Prostate gland (tissue), 2 donors: ENCODE measurements around the gene TOMM40L.

Experiments
- POLR2A ChIP-seq: fragments of 450-650 bp; IDR thresholded peaks from one replicate; pipeline ENCODE4 v1.6.1; 2016; ENCODE audit warnings: antibody characterized with exemption, mild to moderate bottlenecking
- TF ChIP-seq, protein P1 (sequence below), 4 experiments: fragments of 200-600 bp in 2 of 4; fragments of 450-650 bp in 2 of 4; sonication (generic) in 2 of 4; IDR thresholded peaks; 1 replicate in 3 of 4; 2 replicates in 1 of 4; pipeline ENCODE4 v1.5.1; 2016 to 2019; ENCODE audit warnings: antibody characterized with exemption in 4 of 4, mild to moderate bottlenecking in 2 of 4, moderate library complexity in 2 of 4

DNA sequence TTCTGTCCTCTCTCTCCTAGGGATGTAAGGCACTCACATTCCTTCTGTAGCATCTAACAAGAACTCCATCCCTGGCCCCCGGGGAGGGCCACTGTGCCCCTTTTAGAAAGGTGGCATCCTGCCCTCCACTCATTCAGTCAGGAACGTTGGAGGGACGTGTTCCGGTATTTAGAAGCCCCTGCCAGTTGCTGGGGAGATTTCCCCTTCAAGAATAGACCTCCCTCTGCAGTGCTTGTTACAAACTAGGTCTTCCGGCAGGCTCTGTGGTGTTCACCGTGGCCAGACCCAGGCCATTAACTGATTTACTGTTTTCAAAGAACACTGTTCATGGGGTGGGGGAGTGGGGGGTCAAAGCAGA is 33.5 kb downstream of the TOMM40L start:
- TF ChIP-seq, protein P1, sequence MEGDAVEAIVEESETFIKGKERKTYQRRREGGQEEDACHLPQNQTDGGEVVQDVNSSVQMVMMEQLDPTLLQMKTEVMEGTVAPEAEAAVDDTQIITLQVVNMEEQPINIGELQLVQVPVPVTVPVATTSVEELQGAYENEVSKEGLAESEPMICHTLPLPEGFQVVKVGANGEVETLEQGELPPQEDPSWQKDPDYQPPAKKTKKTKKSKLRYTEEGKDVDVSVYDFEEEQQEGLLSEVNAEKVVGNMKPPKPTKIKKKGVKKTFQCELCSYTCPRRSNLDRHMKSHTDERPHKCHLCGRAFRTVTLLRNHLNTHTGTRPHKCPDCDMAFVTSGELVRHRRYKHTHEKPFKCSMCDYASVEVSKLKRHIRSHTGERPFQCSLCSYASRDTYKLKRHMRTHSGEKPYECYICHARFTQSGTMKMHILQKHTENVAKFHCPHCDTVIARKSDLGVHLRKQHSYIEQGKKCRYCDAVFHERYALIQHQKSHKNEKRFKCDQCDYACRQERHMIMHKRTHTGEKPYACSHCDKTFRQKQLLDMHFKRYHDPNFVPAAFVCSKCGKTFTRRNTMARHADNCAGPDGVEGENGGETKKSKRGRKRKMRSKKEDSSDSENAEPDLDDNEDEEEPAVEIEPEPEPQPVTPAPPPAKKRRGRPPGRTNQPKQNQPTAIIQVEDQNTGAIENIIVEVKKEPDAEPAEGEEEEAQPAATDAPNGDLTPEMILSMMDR (IDR thresholded peaks at IDR 0.05), result no peak
- TF ChIP-seq POLR2A, result no peak
